ENCODE data around the gene HOTAIR.

HOTAIR gene

GRCh38 chr12:53985994-53986685, 11.4 kb upstream of the HOTAIR start:
- H3K4me3 ChIP-seq (ENCODE audit: low read depth, low read length), result peak overlapping the region; percentile 71
- DNase-seq, result no peak
- H3K27me3 ChIP-seq (ENCODE audit: insufficient read depth, low read depth, severe bottlenecking), result no peaks in the 10 kb centered on the region
- no peak for TF ChIP-seq CTCF (IDR thresholded peaks at IDR 0.05; ENCODE audit: low read depth, low read length)
- no peaks in the 10 kb centered on the region for H3K9me3 ChIP-seq (ENCODE audit: severe bottlenecking)
- H3K36me3 ChIP-seq, result no peaks in the 10 kb centered on the region
- peak overlapping the region; percentile 44 for H3K27ac ChIP-seq

- Histone ChIP-seq H3K9me3 (ENCODE audit: severe bottlenecking) (no peaks in the 10 kb centered on the region), H3K4me3 (ENCODE audit: low read depth, low read length) (peak overlapping the region; percentile 71), H3K27me3 (ENCODE audit: insufficient read depth, low read depth, severe bottlenecking) (no peaks in the 10 kb centered on the region), H3K27ac (peak overlapping the region; percentile 44), H3K36me3 (no peaks in the 10 kb centered on the region)
- DNase-seq, result no peak
- TF ChIP-seq CTCF (IDR thresholded peaks at IDR 0.05; ENCODE audit: low read depth, low read length), result no peak
These were observed 10.9 kb upstream of the HOTAIR start for GRCh38 chr12:53985692-53985993.

- DNase-seq, result peak; percentile 96
- Histone ChIP-seq H3K9me3 (ENCODE audit: severe bottlenecking) (no peaks in the 10 kb centered on the region), H3K27me3 (ENCODE audit: insufficient read depth, low read depth, severe bottlenecking) (no peaks in the 10 kb centered on the region), H3K36me3 (no peaks in the 10 kb centered on the region), H3K27ac (peak within 1 kb of the TSS; percentile 44), H3K4me3 (ENCODE audit: low read depth, low read length) (peak within 1 kb of the TSS; percentile 71)
- TF ChIP-seq CTCF (IDR thresholded peaks at IDR 0.05; ENCODE audit: low read depth, low read length), result peak; percentile 86
These were observed 10.3 kb upstream of the HOTAIR start, which contains the start of gene HOXC10 for GRCh38 chr12:53984901-53985691. Gene HOXC10 (plus strand): TSS chr12:53985146. CDS start chr12:53985260, 114 bp downstream.

GRCh38 chr12:53983950-53984572, 9.3 kb upstream of the HOTAIR start:
- no peak overlapping the region for H3K27ac ChIP-seq
- H3K4me3 ChIP-seq (ENCODE audit: low read depth, low read length), result no peak overlapping the region
- H3K9me3 ChIP-seq (ENCODE audit: severe bottlenecking), result no peaks in the 10 kb centered on the region
- TF ChIP-seq CTCF (IDR thresholded peaks at IDR 0.05; ENCODE audit: low read depth, low read length), result no peak
- H3K27me3 ChIP-seq (ENCODE audit: insufficient read depth, low read depth, severe bottlenecking), result no peaks in the 10 kb centered on the region
- no peaks in the 10 kb centered on the region for H3K36me3 ChIP-seq
- no peak for DNase-seq

- no peaks in the 10 kb centered on the region for H3K27me3 ChIP-seq (ENCODE audit: insufficient read depth, low read depth, severe bottlenecking)
- H3K9me3 ChIP-seq (ENCODE audit: severe bottlenecking), result no peaks in the 10 kb centered on the region
- H3K36me3 ChIP-seq, result no peaks in the 10 kb centered on the region
- no peak for DNase-seq
- H3K27ac ChIP-seq, result no peak overlapping the region
- H3K4me3 ChIP-seq (ENCODE audit: low read depth, low read length), result no peak overlapping the region
- no peak for TF ChIP-seq CTCF (IDR thresholded peaks at IDR 0.05; ENCODE audit: low read depth, low read length)
These were observed 8.8 kb upstream of the HOTAIR start for GRCh38 chr12:53983568-53983949.
